H9 (cell line): ENCODE measurements around the gene ZNF804A. TPM values are rescaled to one million over a fixed set of nuclear protein-coding genes. Genes with fewer than 3 reads are reported as not detected.

Experiments
- DNase-seq: peaks from one replicate; pipeline ENCODE4 v3.0.0-alpha.2; 2017
- H2AFZ ChIP-seq: one replicate; pipeline ENCODE4 v1.6.1; 2013; ENCODE audit warnings: mild to moderate bottlenecking, low read length, control low read depth, moderate library complexity
- H2AK5ac ChIP-seq: 2 replicates; pipeline ENCODE4 v1.6.1; 2013; ENCODE audit warnings: low read length, control low read depth, mixed read lengths; ENCODE audit not compliant: insufficient read length
- H2BK120ac ChIP-seq: one replicate; pipeline ENCODE4 v1.6.1; 2013; ENCODE audit warnings: low read depth, mild to moderate bottlenecking, low read length, control low read depth, inconsistent platforms; ENCODE audit not compliant: poor library complexity, severe bottlenecking
- H2BK12ac ChIP-seq: 2 replicates; pipeline ENCODE4 v1.6.1; 2013; ENCODE audit warnings: low read length, control low read depth, mixed read lengths, low read depth; ENCODE audit not compliant: insufficient read length
- H2BK15ac ChIP-seq: 2 replicates; pipeline ENCODE4 v1.6.1; 2013; ENCODE audit warnings: low read depth, low read length, control low read depth
- H2BK20ac ChIP-seq: one replicate; pipeline ENCODE4 v1.6.1; 2013; ENCODE audit warnings: low read depth, mild to moderate bottlenecking, low read length, control low read depth, inconsistent platforms; ENCODE audit not compliant: poor library complexity, severe bottlenecking
- H2BK5ac ChIP-seq: 2 replicates; pipeline ENCODE4 v1.6.1; 2013; ENCODE audit warnings: low read length, control low read depth, mixed read lengths; ENCODE audit not compliant: insufficient read length
- H3K14ac ChIP-seq: 2 replicates; pipeline ENCODE4 v1.6.1; 2013; ENCODE audit warnings: low read length, control low read depth; ENCODE audit not compliant: insufficient read depth
- H3K18ac ChIP-seq: 2 replicates; pipeline ENCODE4 v1.6.1; 2013; ENCODE audit warnings: low read depth, mild to moderate bottlenecking, mixed read lengths, low read length, control low read depth; ENCODE audit not compliant: insufficient read length
- H3K23ac ChIP-seq: 2 replicates; pipeline ENCODE4 v1.6.1; 2013; ENCODE audit warnings: low read length, control low read depth, mixed read lengths, low read depth; ENCODE audit not compliant: insufficient read length
- H3K23me2 ChIP-seq: 2 replicates; pipeline ENCODE4 v1.6.1; 2013; ENCODE audit warnings: low read depth, mild to moderate bottlenecking, mixed read lengths, low read length, control low read depth; ENCODE audit not compliant: insufficient read length, poor library complexity, severe bottlenecking
- H3K27ac ChIP-seq: 2 replicates; pipeline ENCODE4 v1.5.1; 2013; ENCODE audit warnings: low read length, control low read depth, mixed read lengths, low read depth; ENCODE audit not compliant: insufficient read length
- H3K27me3 ChIP-seq: 2 replicates; pipeline ENCODE4 v1.6.1; 2013; ENCODE audit warnings: low read length, control low read depth, inconsistent platforms; ENCODE audit not compliant: insufficient read depth
- H3K4ac ChIP-seq: 2 replicates; pipeline ENCODE4 v1.6.1; 2013; ENCODE audit warnings: low read depth, mild to moderate bottlenecking, control low read depth, inconsistent platforms, low read length, moderate library complexity
- H3K4me1 ChIP-seq: 2 replicates; pipeline ENCODE4 v1.6.1; 2013; ENCODE audit warnings: low read length, control low read depth, inconsistent platforms; ENCODE audit not compliant: insufficient read depth
- H3K4me2 ChIP-seq: 2 replicates; pipeline ENCODE4 v1.6.1; 2013; ENCODE audit warnings: low read length, control low read depth, mixed read lengths; ENCODE audit not compliant: insufficient read length, insufficient read depth
- H3K56ac ChIP-seq: 2 replicates; pipeline ENCODE4 v1.6.1; 2013; ENCODE audit warnings: low read depth, mild to moderate bottlenecking, mixed read lengths, low read length, control low read depth; ENCODE audit not compliant: insufficient read length
- H3K79me1 ChIP-seq: 2 replicates; pipeline ENCODE4 v1.6.1; 2013; ENCODE audit warnings: low read depth, mild to moderate bottlenecking, moderate library complexity, low read length, control low read depth, inconsistent platforms; ENCODE audit not compliant: insufficient read depth, poor library complexity, severe bottlenecking
- H3K79me2 ChIP-seq: 2 replicates; pipeline ENCODE4 v1.6.1; 2013; ENCODE audit warnings: low read length, control low read depth, inconsistent platforms; ENCODE audit not compliant: insufficient read depth
- H3K9ac ChIP-seq: 2 replicates; pipeline ENCODE4 v1.6.1; 2013; ENCODE audit warnings: low read length, control low read depth, mixed read lengths; ENCODE audit not compliant: insufficient read length; ENCODE audit errors: extremely low read depth
- H3K9me3 ChIP-seq: one replicate; pipeline ENCODE4 v1.6.1; 2013; ENCODE audit warnings: low read depth, low read length, inconsistent platforms; ENCODE audit not compliant: control insufficient read depth
- H3T11ph ChIP-seq: one replicate; pipeline ENCODE4 v1.6.1; 2013; ENCODE audit warnings: mild to moderate bottlenecking, low read length, control low read depth, inconsistent platforms
- H4K20me1 ChIP-seq: one replicate; pipeline ENCODE4 v1.6.1; 2013; ENCODE audit not compliant: control insufficient read depth, insufficient read length, insufficient read depth
- H4K5ac ChIP-seq: 2 replicates; pipeline ENCODE4 v1.6.1; 2013; ENCODE audit warnings: low read depth, mild to moderate bottlenecking, mixed read lengths, low read length, control low read depth; ENCODE audit not compliant: insufficient read length
- H4K8ac ChIP-seq: replicated peaks from 2 replicates; pipeline ENCODE4 v1.6.1; 2013; ENCODE audit warnings: low read length, control low read depth, mixed read lengths, low read depth; ENCODE audit not compliant: insufficient read length
- H4K91ac ChIP-seq: 2 replicates; pipeline ENCODE4 v1.6.1; 2013; ENCODE audit warnings: low read depth, mild to moderate bottlenecking, moderate library complexity, mixed read lengths, low read length, control low read depth; ENCODE audit not compliant: insufficient read length
- H3K27ac Mint-ChIP-seq, 3 experiments: 2 replicates in 2 of 3; 3 replicates in 1 of 3; pipeline ENCODE4 v1.8.0; 2020 to 2021; ENCODE audit warnings: mixed read lengths in 3 of 3, mild to moderate bottlenecking in 1 of 3, moderate library complexity in 1 of 3
- H3K27me3 Mint-ChIP-seq: 2 replicates; pipeline ENCODE4 v1.8.0; 2021; ENCODE audit warnings: low read depth, mild to moderate bottlenecking, moderate library complexity, mixed read lengths
- H3K36me3 Mint-ChIP-seq, 3 experiments: 2 replicates in 2 of 3; 3 replicates in 1 of 3; pipeline ENCODE4 v1.8.0; 2020 to 2021; ENCODE audit warnings: low read depth in 3 of 3, mixed read lengths in 3 of 3; ENCODE audit not compliant: insufficient read depth in 1 of 3
- H3K4me1 Mint-ChIP-seq, 2 experiments: 2 replicates each; pipeline ENCODE4 v1.8.0; 2020; ENCODE audit warnings: mixed read lengths in 2 of 2
- H3K4me3 Mint-ChIP-seq, 2 experiments: 2 replicates in 1 of 2; 3 replicates in 1 of 2; pipeline ENCODE4 v1.8.0; 2020 to 2021; ENCODE audit warnings: mild to moderate bottlenecking in 2 of 2, mixed read lengths in 2 of 2, moderate library complexity in 1 of 2
- H3K9me3 Mint-ChIP-seq, 2 experiments: 2 replicates in 1 of 2; 3 replicates in 1 of 2; pipeline ENCODE4 v1.8.0; 2020; ENCODE audit warnings: mild to moderate bottlenecking in 2 of 2, mixed read lengths in 2 of 2, moderate library complexity in 1 of 2
- WGBS: extraction: QIAGEN DNeasy Blood & Tissue Kit; methylation state at CpG from one replicate; pipeline ENCODE4 v1.1.7; 2013; ENCODE audit warnings: missing lambda C conversion rate, low lambda C conversion rate, mixed read lengths; ENCODE audit not compliant: insufficient read length; ENCODE audit errors: extremely low coverage; 5-methylcytosine and 5-hydroxymethylcytosine counted together
- total RNA-seq: library from RNA; stranded (reverse); gene quantifications from 2 replicates; pipeline ENCODE4 v1.2.1, GENCODE V29; 2021
- TF ChIP-seq, protein P1 (sequence below): fragments of 200-600 bp; sonication (generic); conservative IDR thresholded peaks from 3 replicates; pipeline ENCODE4 v1.8.0; 2021; ENCODE audit warnings: antibody characterized with exemption, mild to moderate bottlenecking

Gene ZNF804A
- total RNA-seq, 1 experiment from 2014 or later: not detected

DNA sequence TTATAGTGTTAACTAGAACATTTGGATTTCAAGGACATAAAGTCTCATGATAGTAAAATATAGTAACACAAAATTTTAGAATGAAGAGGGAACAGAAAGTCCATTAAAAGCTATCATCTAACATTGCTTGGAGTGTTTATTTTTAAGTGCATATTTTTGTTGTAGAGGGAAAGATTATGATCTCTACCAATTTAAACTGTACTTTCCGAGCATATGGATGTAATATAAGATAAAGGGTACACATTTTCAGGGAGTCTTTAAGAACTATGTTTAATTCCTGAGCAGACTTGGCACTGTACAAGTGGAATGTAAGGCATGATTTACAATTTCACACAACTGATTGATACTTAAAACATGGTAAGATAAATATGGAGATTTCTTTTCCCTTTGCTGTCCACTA, 34.2 kb upstream of the ZNF804A start:
- H4K91ac ChIP-seq: no peak overlapping the region
- no peak overlapping the region for H3T11ph ChIP-seq
- H3K9ac ChIP-seq: no peak overlapping the region
- H3K27me3 ChIP-seq: no peaks in the 10 kb centered on the region
- H3K79me2 ChIP-seq: no peaks in the 10 kb centered on the region
- no peaks in the 10 kb centered on the region for H3K23me2 ChIP-seq
- H2AK5ac ChIP-seq: no peak overlapping the region
- no peaks in the 10 kb centered on the region for H4K20me1 ChIP-seq
- no peak overlapping the region for H2BK12ac ChIP-seq
- H3K27me3 Mint-ChIP-seq: no peaks in the 10 kb centered on the region
- no peak overlapping the region for H3K56ac ChIP-seq
- H3K9me3 Mint-ChIP-seq: no peaks in the 10 kb centered on the region; a peak in 1 of 5 replicates
- H3K27ac ChIP-seq: no peak overlapping the region
- H3K4me1 Mint-ChIP-seq: peaks cover 7 to 8% of the 10 kb centered on the region in 2 experiments
- no peak overlapping the region for H3K4me2 ChIP-seq
- H3K27ac Mint-ChIP-seq: no peak overlapping the region
- H3K9me3 ChIP-seq: no peaks in the 10 kb centered on the region
- TF ChIP-seq, protein P1, sequence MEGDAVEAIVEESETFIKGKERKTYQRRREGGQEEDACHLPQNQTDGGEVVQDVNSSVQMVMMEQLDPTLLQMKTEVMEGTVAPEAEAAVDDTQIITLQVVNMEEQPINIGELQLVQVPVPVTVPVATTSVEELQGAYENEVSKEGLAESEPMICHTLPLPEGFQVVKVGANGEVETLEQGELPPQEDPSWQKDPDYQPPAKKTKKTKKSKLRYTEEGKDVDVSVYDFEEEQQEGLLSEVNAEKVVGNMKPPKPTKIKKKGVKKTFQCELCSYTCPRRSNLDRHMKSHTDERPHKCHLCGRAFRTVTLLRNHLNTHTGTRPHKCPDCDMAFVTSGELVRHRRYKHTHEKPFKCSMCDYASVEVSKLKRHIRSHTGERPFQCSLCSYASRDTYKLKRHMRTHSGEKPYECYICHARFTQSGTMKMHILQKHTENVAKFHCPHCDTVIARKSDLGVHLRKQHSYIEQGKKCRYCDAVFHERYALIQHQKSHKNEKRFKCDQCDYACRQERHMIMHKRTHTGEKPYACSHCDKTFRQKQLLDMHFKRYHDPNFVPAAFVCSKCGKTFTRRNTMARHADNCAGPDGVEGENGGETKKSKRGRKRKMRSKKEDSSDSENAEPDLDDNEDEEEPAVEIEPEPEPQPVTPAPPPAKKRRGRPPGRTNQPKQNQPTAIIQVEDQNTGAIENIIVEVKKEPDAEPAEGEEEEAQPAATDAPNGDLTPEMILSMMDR: no peak
- no peak overlapping the region for H2BK20ac ChIP-seq
- H4K8ac ChIP-seq: no peak overlapping the region
- no peaks in the 10 kb centered on the region for H3K79me1 ChIP-seq
- DNase-seq: no peak
- no peak overlapping the region for H3K14ac ChIP-seq
- no peak overlapping the region for H3K4ac ChIP-seq
- H3K18ac ChIP-seq: no peak overlapping the region
- no peak overlapping the region for H2BK120ac ChIP-seq
- H3K4me1 ChIP-seq: no peaks in the 10 kb centered on the region
- no peak overlapping the region for H3K23ac ChIP-seq
- H3K4me3 Mint-ChIP-seq: no peak overlapping the region
- WGBS: no CpG with 5 or more reads among the region's 1 CpG
- no peak overlapping the region for H2BK5ac ChIP-seq
- H2AFZ ChIP-seq: no peak overlapping the region
- no peaks in the 10 kb centered on the region for H3K36me3 Mint-ChIP-seq
- no peak overlapping the region for H4K5ac ChIP-seq
- no peak overlapping the region for H2BK15ac ChIP-seq
